IMR-90 (cell line): Measurements from ENCODE around the gene LTF.

Experiments
- CEBPB ChIP-seq: IDR thresholded peaks from 2 replicates; pipeline ENCODE4 v1.6.1; 2012; ENCODE audit warnings: low read depth, low read length, improper control_type of control experiment
- CTCF ChIP-seq: conservative IDR thresholded peaks from 2 replicates; pipeline ENCODE4 v1.5.1; 2012; ENCODE audit warnings: mild to moderate bottlenecking, low read depth, low read length, improper control_type of control experiment
- MXI1 ChIP-seq: IDR thresholded peaks from 2 replicates; pipeline ENCODE4 v1.6.1; 2012; ENCODE audit warnings: low read depth, mild to moderate bottlenecking, low read length, moderate library complexity, borderline replicate concordance
- POLR2A ChIP-seq: IDR thresholded peaks from 2 replicates; pipeline ENCODE4 v1.6.1; 2012; ENCODE audit warnings: mild to moderate bottlenecking, low read depth, low read length
- RAD21 ChIP-seq: IDR thresholded peaks from 2 replicates; pipeline ENCODE4 v1.6.1; 2012; ENCODE audit warnings: low read length, improper control_type of control experiment
- RCOR1 ChIP-seq: IDR thresholded peaks from 2 replicates; pipeline ENCODE4 v1.6.1; 2012; ENCODE audit warnings: mild to moderate bottlenecking, low read length, improper control_type of control experiment; ENCODE audit not compliant: insufficient replicate concordance
- SMC3 ChIP-seq: fragments of 150-350 bp; IDR thresholded peaks from 2 replicates; pipeline ENCODE4 v1.6.1; 2016; ENCODE audit warnings: low read depth, mild to moderate bottlenecking, antibody characterized with exemption, low read length, moderate library complexity
- USF2 ChIP-seq: fragments of 150-350 bp; IDR thresholded peaks from 2 replicates; pipeline ENCODE4 v1.6.1; 2017; ENCODE audit warnings: mild to moderate bottlenecking, antibody characterized with exemption, low read length, low read depth

- TF ChIP-seq CTCF: no peak
- no peak for TF ChIP-seq SMC3
- TF ChIP-seq POLR2A: no peak
- no peak for TF ChIP-seq USF2
- no peak for TF ChIP-seq RAD21
- no peak for TF ChIP-seq CEBPB
- no peak for TF ChIP-seq RCOR1
- TF ChIP-seq MXI1: no peak
Measured at GRCh38 chr3:46506526-46506925, 41.8 kb upstream of the LTF start.
